HCT116 (cell line): Measurements from ENCODE around the gene PIPOX. TPM values are rescaled to one million over a fixed set of nuclear protein-coding genes. Genes with fewer than 3 reads are reported as not detected.

ENCODE experiments used
- ATAC-seq: fragments of 200-7000 bp; cut with Tn5 transposase; 2 replicates; pipeline ENCODE4 v1.9.1; 2020; ENCODE audit warnings: mild to moderate bottlenecking, moderate library complexity
- BruUV-seq: library from RNA; stranded (reverse); fragments of 400-500 nt; replicated peaks from 2 replicates; lab custom pipeline; 2021; lab: Mats Ljungman, UMichigan
- CTCF ChIA-PET: fragments of 300-600 bp; sonication (Branson Sonifier 250); formaldehyde crosslinking; loops from one replicate; lab custom pipeline; 2021; ENCODE audit warnings: antibody characterized with exemption; lab: Charles Lee
- POLR2A ChIA-PET: fragments of 300-600, 350-600 bp; sonication (Branson Sonifier 250); formaldehyde crosslinking; loops from one replicate; lab custom pipeline; 2021; ENCODE audit warnings: antibody characterized with exemption; lab: Charles Lee
- RAD21 ChIA-PET, 2 experiments: fragments of 300-600 bp; sonication (Branson Sonifier 250); formaldehyde crosslinking; loops; one replicate each; lab custom pipeline; 2023; ENCODE audit warnings: low total read pairs in 2 of 2; ENCODE audit not compliant: uncharacterized antibody in 2 of 2, unreplicated experiment in 2 of 2, low non-redundant PET in 1 of 2; lab: Charles Lee
- DNase-seq: peaks from one replicate; pipeline ENCODE4 v3.0.0-alpha.2; 2010; ENCODE audit warnings: low read depth, low spot score
- H2AFZ ChIP-seq: fragments of 200-600 bp; shearing (Covaris generic), sonication (generic); 2 replicates; pipeline ENCODE4 v1.6.1; 2017; ENCODE audit warnings: low read depth, mixed run types, mixed read lengths, antibody characterized with exemption, low read length; ENCODE audit not compliant: poor library complexity, severe bottlenecking
- H3K27ac ChIP-seq: 2 replicates; pipeline ENCODE4 v1.5.1; 2012; ENCODE audit warnings: low read depth, low read length
- H3K27me3 ChIP-seq: fragments of 200-600 bp; sonication (generic); 2 replicates; pipeline ENCODE4 v1.6.1; 2016; ENCODE audit warnings: mixed run types, low read length, mixed read lengths; ENCODE audit not compliant: insufficient read depth
- H3K36me3 ChIP-seq, 2 experiments: fragments of 200-500 bp in 1 of 2; fragments of 200-600 bp in 1 of 2; sonication (Bioruptor generic) in 1 of 2; sonication (generic) in 1 of 2; 2 replicates each; pipeline versions ENCODE4 v1.5.1 to v1.6.1; 2014 to 2016; ENCODE audit warnings: low read length in 2 of 2, inconsistent platforms in 1 of 2, mixed read lengths in 1 of 2, mixed run types in 1 of 2; ENCODE audit not compliant: insufficient read depth in 2 of 2, control insufficient read depth in 1 of 2
- H3K4me1 ChIP-seq, 2 experiments: fragments of 200-600 bp in 1 of 2; sonication (generic) in 1 of 2; 2 replicates each; pipeline versions ENCODE4 v1.5.1 to v1.6.1; 2012 to 2017; ENCODE audit warnings: low read length in 2 of 2, inconsistent platforms in 1 of 2, mild to moderate bottlenecking in 1 of 2, mixed read lengths in 1 of 2, mixed run types in 1 of 2, moderate library complexity in 1 of 2; ENCODE audit not compliant: insufficient read depth in 2 of 2, control insufficient read depth in 1 of 2
- H3K4me2 ChIP-seq: fragments of 200-600 bp; sonication (generic); 2 replicates; pipeline ENCODE4 v1.6.1; 2017; ENCODE audit warnings: mixed run types, low read length, mixed read lengths
- H3K4me3 ChIP-seq, 2 experiments: fragments of 200-600 bp in 1 of 2; sonication (generic) in 1 of 2; replicated peaks in 1 of 2; 2 replicates each; pipeline ENCODE4 v1.5.1; 2011 to 2016; ENCODE audit warnings: low read length in 2 of 2, control low read depth in 1 of 2, low read depth in 1 of 2, mild to moderate bottlenecking in 1 of 2, mixed read lengths in 1 of 2, mixed run types in 1 of 2
- H3K79me2 ChIP-seq: fragments of 200-600 bp; sonication (generic); 2 replicates; pipeline ENCODE4 v1.6.1; 2017; ENCODE audit warnings: mild to moderate bottlenecking, mixed run types, low read length, moderate library complexity, mixed read lengths; ENCODE audit not compliant: insufficient read depth
- H3K9ac ChIP-seq: fragments of 200-600 bp; sonication (generic); 2 replicates; pipeline ENCODE4 v1.6.1; 2016; ENCODE audit warnings: low read length, mixed read lengths
- H3K9me2 ChIP-seq: fragments of 200-600 bp; sonication (generic), shearing (Covaris generic); 2 replicates; pipeline ENCODE4 v1.6.1; 2017; ENCODE audit warnings: mixed run types, mild to moderate bottlenecking, moderate library complexity; ENCODE audit not compliant: insufficient read depth
- H3K9me3 ChIP-seq, 2 experiments: fragments of 200-500 bp in 1 of 2; fragments of 200-600 bp in 1 of 2; sonication (Bioruptor generic) in 1 of 2; sonication (generic) in 1 of 2; 2 replicates each; pipeline ENCODE4 v1.6.1; 2014 to 2017; ENCODE audit warnings: low read length in 2 of 2, mixed read lengths in 2 of 2, inconsistent platforms in 1 of 2, low read depth in 1 of 2, mild to moderate bottlenecking in 1 of 2, mixed run types in 1 of 2, moderate library complexity in 1 of 2; ENCODE audit not compliant: control insufficient read depth in 1 of 2, insufficient read depth in 1 of 2
- H4K20me1 ChIP-seq: fragments of 200-600 bp; sonication (generic), shearing (Covaris generic); 2 replicates; pipeline ENCODE4 v1.6.1; 2017; ENCODE audit warnings: mixed run types, mild to moderate bottlenecking, moderate library complexity; ENCODE audit not compliant: insufficient read depth
- CBX3 ChIP-seq: IDR thresholded peaks from 2 replicates; pipeline ENCODE4 v1.6.1; 2012; ENCODE audit warnings: low read depth
- EGR1 ChIP-seq: IDR thresholded peaks from 2 replicates; pipeline ENCODE4 v1.6.1; 2012; ENCODE audit warnings: low read depth
- ELF1 ChIP-seq: IDR thresholded peaks from 2 replicates; pipeline ENCODE4 v1.6.1; 2012; ENCODE audit warnings: low read depth, borderline replicate concordance
- EZH2 ChIP-seq: fragments of 200-600 bp; sonication (generic); IDR thresholded peaks from 2 replicates; pipeline ENCODE4 v1.6.1; 2017; ENCODE audit warnings: antibody characterized with exemption, mixed run types
- EZH2phosphoT487 ChIP-seq: fragments of 200-600 bp; IDR thresholded peaks from 2 replicates; pipeline ENCODE4 v1.6.1; 2018; ENCODE audit warnings: antibody characterized with exemption, borderline replicate concordance
- POLR2A ChIP-seq: IDR thresholded peaks from 2 replicates; pipeline ENCODE4 v1.7.0; 2011; ENCODE audit warnings: borderline replicate concordance; ENCODE audit not compliant: insufficient read depth, insufficient read length; ENCODE audit errors: extremely low read depth
- POLR2AphosphoS5 ChIP-seq: IDR thresholded peaks from 2 replicates; pipeline ENCODE4 v1.6.1; 2011; ENCODE audit warnings: mild to moderate bottlenecking, low read depth, low read length, moderate library complexity
- RAD21 ChIP-seq: IDR thresholded peaks from 2 replicates; pipeline ENCODE4 v1.6.1; 2012; ENCODE audit warnings: low read depth, mild to moderate bottlenecking
- SIN3A ChIP-seq: IDR thresholded peaks from 2 replicates; pipeline ENCODE4 v1.6.1; 2012; ENCODE audit warnings: low read depth
- SP1 ChIP-seq: IDR thresholded peaks from 2 replicates; pipeline ENCODE4 v1.6.1; 2012; ENCODE audit warnings: low read depth
- SRF ChIP-seq: IDR thresholded peaks from 2 replicates; pipeline ENCODE4 v1.6.1; 2012; ENCODE audit warnings: low read depth
- TCF7L2 ChIP-seq: IDR thresholded peaks from 2 replicates; pipeline ENCODE4 v1.7.0; 2011; ENCODE audit warnings: borderline replicate concordance, inconsistent platforms; ENCODE audit not compliant: insufficient read depth, insufficient read length; ENCODE audit errors: extremely low read depth
- ZNF274 ChIP-seq: fragments of 200-500 bp; sonication (Bioruptor generic); IDR thresholded peaks from 2 replicates; pipeline ENCODE4 v1.6.1; 2014; ENCODE audit warnings: mild to moderate bottlenecking, low read depth, low read length, inconsistent platforms
- intact Hi-C: fragments of 100-400 bp; cut with micrococcal nuclease; formaldehyde crosslinking; loops from 2 replicates; pipeline ENCODE4 v1.10.0; 2022
- total RNA-seq: library from RNA; stranded (reverse); gene quantifications from one replicate; pipeline ENCODE4 v1.2.1, GENCODE V29; 2021; ENCODE audit not compliant: unreplicated experiment
- TF ChIP-seq, protein P1 (sequence below): IDR thresholded peaks from 2 replicates; pipeline ENCODE4 v1.6.1; 2011; ENCODE audit warnings: mild to moderate bottlenecking, low read length, moderate library complexity; ENCODE audit not compliant: insufficient replicate concordance; ENCODE audit errors: extremely low read depth
- TF ChIP-seq, protein P2 (sequence below): IDR thresholded peaks from 2 replicates; pipeline ENCODE4 v1.6.1; 2012

The PIPOX gene
- total RNA-seq, 1 experiment from 2014 or later, result 1.8 TPM

DNA sequence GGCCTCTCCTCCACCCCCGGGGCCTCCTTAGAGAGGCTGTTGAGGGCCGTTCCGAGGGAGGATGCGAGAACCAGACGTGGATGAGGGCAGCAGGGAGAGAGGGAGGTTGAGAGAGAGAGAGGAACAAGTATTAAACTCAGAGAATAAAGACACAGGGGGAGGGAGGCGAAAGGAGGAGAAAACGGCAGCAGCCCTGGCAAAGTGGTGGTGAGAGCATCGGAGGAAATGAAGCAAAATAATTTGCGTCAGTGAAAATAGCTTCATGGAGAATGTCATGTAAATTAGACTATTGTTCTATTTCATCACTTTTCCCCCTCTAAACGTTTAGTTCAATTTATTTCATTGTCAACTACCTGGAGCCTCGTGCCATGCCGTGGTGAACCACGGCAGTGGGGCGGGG, 38.0 kb downstream of the PIPOX start:
- Histone ChIP-seq H3K4me3 (no peak overlapping the region), H3K9ac (no peak overlapping the region), H3K9me2 (no peaks in the 10 kb centered on the region), H3K27ac (no peak overlapping the region), H3K27me3 (no peaks in the 10 kb centered on the region), H4K20me1 (no peaks in the 10 kb centered on the region), H3K9me3 (no peaks in the 10 kb centered on the region), H3K79me2 (no peaks in the 10 kb centered on the region), H3K4me1 (peaks cover 0 to 12% of the 10 kb centered on the region in 2 experiments; a peak in 2 of 4 replicates), H2AFZ (no peak overlapping the region), H3K4me2 (no peak overlapping the region), H3K36me3 (0 out of 4 replicates have a peak, but pooled peaks cover 0 to 3% of the 10 kb centered on the region in 2 experiments)
- intact Hi-C loops, result no loop called here
- TF ChIP-seq TCF7L2, result no peak
- no peak for TF ChIP-seq POLR2AphosphoS5
- TF ChIP-seq CBX3, result no peak
- no peak for TF ChIP-seq ZNF274
- TF ChIP-seq ELF1, result no peak
- TF ChIP-seq, protein P1, sequence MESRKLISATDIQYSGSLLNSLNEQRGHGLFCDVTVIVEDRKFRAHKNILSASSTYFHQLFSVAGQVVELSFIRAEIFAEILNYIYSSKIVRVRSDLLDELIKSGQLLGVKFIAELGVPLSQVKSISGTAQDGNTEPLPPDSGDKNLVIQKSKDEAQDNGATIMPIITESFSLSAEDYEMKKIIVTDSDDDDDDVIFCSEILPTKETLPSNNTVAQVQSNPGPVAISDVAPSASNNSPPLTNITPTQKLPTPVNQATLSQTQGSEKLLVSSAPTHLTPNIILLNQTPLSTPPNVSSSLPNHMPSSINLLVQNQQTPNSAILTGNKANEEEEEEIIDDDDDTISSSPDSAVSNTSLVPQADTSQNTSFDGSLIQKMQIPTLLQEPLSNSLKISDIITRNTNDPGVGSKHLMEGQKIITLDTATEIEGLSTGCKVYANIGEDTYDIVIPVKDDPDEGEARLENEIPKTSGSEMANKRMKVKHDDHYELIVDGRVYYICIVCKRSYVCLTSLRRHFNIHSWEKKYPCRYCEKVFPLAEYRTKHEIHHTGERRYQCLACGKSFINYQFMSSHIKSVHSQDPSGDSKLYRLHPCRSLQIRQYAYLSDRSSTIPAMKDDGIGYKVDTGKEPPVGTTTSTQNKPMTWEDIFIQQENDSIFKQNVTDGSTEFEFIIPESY, result no peak
- TF ChIP-seq SRF, result no peak
- TF ChIP-seq EZH2, result no peak
- no peak for TF ChIP-seq SP1
- no peak for TF ChIP-seq POLR2A
- TF ChIP-seq SIN3A, result no peak
- TF ChIP-seq EZH2phosphoT487, result no peak
- no peak for TF ChIP-seq RAD21
- TF ChIP-seq EGR1, result no peak
- TF ChIP-seq, protein P2, sequence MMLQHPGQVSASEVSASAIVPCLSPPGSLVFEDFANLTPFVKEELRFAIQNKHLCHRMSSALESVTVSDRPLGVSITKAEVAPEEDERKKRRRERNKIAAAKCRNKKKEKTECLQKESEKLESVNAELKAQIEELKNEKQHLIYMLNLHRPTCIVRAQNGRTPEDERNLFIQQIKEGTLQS, result no peak
- DNase-seq (no peak), ATAC-seq (no peak)
- BruUV-seq, result no TSS peak
- POLR2A ChIA-PET, result no interaction called here
- CTCF ChIA-PET, result interaction anchor here (2.0 kb wide), 1 partner anchor 115 kb away, joined by 8 read pairs; no protein-coding TSS in a partner anchor
- RAD21 ChIA-PET, result no interaction called here
